Measurements from ENCODE around the gene ATXN1. TPM values are rescaled to one million over a fixed set of nuclear protein-coding genes. Genes with fewer than 3 reads are reported as not detected.

The ATXN1 gene
- total and polyA plus RNA-seq, 2 of the 13 experiments (the other 11 are each of a cell fraction or from before 2014, with no cell fraction given), result 20.7 to 39.5 TPM

- TF ChIP-seq ZNF318 (CRISPR knock-in tag; IDR thresholded peaks at IDR 0.05), result no peak
- TF ChIP-seq BRD4 (CRISPR knock-in tag; IDR thresholded peaks at IDR 0.05), result no peak
- no peak for TF ChIP-seq IRX3 (CRISPR knock-in tag; IDR thresholded peaks at IDR 0.05; ENCODE audit: borderline replicate concordance, low read depth)
- TF ChIP-seq POLR2G (IDR thresholded peaks at IDR 0.05; ENCODE audit: low read depth, low read length), result no peak
- peak; percentile 95 for TF ChIP-seq ESRRA (CRISPR knock-in tag; IDR thresholded peaks at IDR 0.05; ENCODE audit: low read depth)
- TF ChIP-seq NCOA1 (CRISPR knock-in tag; IDR thresholded peaks at IDR 0.05), result no peak
- TF ChIP-seq ZNF503 (CRISPR knock-in tag; IDR thresholded peaks at IDR 0.05), result peak; percentile 84
- TF ChIP-seq FOXM1 (CRISPR knock-in tag; IDR thresholded peaks at IDR 0.05), result no peak
- no peak for TF ChIP-seq ZSCAN25 (CRISPR knock-in tag; IDR thresholded peaks at IDR 0.05)
- no peak for TF ChIP-seq NAIF1 (CRISPR knock-in tag; IDR thresholded peaks at IDR 0.05; ENCODE audit: borderline replicate concordance)
- TF ChIP-seq NFRKB (IDR thresholded peaks at IDR 0.05), result no peak
- no peak for TF ChIP-seq PAX8 (CRISPR knock-in tag; IDR thresholded peaks at IDR 0.05; ENCODE audit: borderline replicate concordance)
- no peak for TF ChIP-seq ZNF75D (CRISPR knock-in tag; IDR thresholded peaks at IDR 0.05; ENCODE audit: borderline replicate concordance)
- TF ChIP-seq JUND (CRISPR knock-in tag; IDR thresholded peaks at IDR 0.05), result peak; percentile 92
- no peak for TF ChIP-seq ZNF790 (CRISPR knock-in tag; IDR thresholded peaks at IDR 0.05; ENCODE audit: borderline replicate concordance)
- TF ChIP-seq ZBTB49 (CRISPR knock-in tag; IDR thresholded peaks at IDR 0.05; ENCODE audit: borderline replicate concordance), result no peak
- no peak for TF ChIP-seq ZFX (CRISPR knock-in tag; IDR thresholded peaks at IDR 0.05; ENCODE audit: low read depth)
Observed at GRCh38 chr6:16539086-16539931, 222.0 kb downstream of the ATXN1 start (continued).
